Erythroblast (primary cell): ENCODE data around the gene KHDRBS2.

Experiments used
- GATA1 ChIP-seq: IDR thresholded peaks from 2 replicates; pipeline ENCODE4 v1.6.1; 2011; ENCODE audit warnings: low read depth, mild to moderate bottlenecking, control low read depth, low read length, moderate library complexity
- POLR2A ChIP-seq: IDR thresholded peaks from 2 replicates; pipeline ENCODE4 v1.6.1; 2011; ENCODE audit warnings: mild to moderate bottlenecking, low read length

GRCh38 chr6:62129127-62129526, 156.9 kb downstream of the KHDRBS2 start:
- no peak for TF ChIP-seq POLR2A
- no peak for TF ChIP-seq GATA1
